HG03095 (cell line): ENCODE measurements around the gene RTEL1.
"Not testable (repeated sequence)": the region's sequence is repeated elsewhere in the genome, so short reads cannot be mapped to it uniquely, and the experiment has no call there.

ENCODE experiments used
- ATAC-seq: cut with Tn5 transposase; IDR thresholded peaks from one replicate; pipeline ENCODE4 v1.9.1; 2021; ENCODE audit warnings: moderate library complexity; ENCODE audit not compliant: unreplicated experiment

The RTEL1 gene

DNA sequence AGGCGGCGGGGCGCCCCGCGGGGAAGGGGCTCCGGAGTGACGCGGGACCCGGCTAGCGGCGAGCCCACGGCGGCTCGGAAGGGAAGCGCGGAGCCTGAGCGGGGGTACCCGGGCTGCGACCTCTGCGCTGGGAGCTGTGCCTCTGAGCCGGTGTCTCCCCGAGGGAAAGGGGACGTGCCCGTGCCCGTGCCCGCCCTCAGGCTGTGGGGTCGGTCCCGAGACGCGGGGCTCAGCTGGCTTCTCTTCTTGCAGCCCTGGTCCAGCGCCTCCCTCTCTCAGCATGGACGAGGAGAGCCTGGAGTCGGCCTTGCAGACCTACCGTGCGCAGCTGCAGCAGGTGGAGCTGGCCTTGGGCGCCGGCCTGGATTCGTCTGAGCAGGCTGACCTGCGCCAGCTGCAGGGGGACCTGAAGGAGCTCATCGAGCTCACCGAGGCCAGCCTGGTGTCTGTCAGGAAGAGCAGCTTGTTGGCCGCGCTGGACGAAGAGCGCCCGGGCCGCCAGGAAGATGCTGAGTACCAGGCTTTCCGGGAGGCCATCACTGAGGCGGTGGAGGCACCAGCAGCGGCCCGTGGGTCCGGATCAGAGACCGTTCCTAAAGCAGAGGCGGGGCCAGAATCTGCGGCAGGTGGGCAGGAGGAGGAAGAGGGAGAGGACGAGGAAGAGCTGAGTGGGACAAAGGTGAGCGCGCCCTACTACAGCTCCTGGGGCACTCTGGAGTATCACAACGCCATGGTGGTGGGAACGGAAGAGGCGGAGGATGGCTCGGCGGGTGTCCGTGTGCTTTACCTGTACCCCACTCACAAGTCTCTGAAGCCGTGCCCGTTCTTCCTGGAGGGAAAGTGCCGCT lies 50.4 kb downstream of the RTEL1 start:
- peak; percentile 19 for ATAC-seq

DNA sequence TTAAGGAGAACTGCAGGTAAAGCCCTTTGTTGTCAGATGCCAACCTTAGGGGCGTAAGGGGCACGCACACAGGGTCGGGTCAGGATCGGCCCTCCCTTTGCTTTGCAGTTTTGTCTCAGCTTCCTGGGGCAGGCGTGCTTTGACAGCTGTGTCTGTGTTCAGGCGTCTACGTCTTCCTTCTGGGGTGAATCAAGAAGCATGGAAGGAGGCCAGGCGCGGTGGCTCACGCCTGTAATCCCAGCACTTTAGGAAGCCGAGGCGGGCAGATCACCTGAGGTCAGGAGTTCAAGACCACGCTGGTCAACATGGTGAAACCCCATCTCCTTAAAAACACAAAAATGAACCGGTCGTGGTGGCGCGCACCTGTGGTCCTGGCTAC lies 51.0 kb downstream of the RTEL1 start:
- ATAC-seq = no peak

DNA sequence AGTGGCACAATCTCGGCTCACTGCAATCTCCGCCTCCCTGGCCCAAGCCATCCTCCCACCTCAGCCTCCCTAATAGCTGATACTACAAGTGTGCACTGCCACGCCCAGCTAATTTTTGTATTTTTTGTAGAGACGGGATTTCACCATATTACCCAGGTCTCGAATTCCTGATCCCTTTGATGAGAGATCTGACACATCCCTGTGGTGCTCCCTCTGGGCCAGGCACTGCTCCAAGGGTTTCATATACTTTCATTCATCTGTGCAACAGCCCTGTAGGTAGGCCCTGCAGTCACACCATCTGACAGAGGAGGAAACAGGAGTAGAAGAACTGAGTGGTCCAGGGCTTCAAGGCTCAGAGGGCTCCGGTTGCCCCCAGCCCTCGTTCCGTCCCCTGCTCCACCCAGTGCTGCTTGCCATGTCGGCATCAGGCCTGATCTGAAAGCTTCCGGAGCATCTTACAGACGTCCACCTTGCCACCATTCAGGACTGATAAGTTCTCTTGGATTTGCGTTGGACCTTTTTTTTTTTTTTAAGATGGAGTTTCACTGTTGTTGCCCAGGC lies 53.1 kb downstream of the RTEL1 start:
- ATAC-seq = no peak

DNA sequence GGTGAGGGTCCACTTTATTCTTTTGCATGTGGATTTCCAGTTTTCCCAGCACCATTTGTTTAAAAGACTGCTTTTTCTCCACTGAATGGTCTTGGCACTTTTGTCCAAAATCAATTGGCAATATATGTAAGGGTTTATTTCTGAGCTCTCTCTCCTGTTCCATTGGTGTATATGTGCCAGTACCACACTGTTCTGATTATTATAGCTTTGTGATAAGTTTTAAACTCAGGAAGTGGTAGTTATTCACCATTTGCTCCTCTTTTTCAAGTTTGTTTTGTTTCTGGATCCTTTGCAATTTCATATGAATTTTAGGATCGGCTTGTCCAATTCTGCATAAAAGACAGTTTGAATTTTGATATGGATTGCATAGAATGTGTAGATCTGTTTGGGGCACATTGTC lies 54.1 kb downstream of the RTEL1 start:
- ATAC-seq = no peak

DNA sequence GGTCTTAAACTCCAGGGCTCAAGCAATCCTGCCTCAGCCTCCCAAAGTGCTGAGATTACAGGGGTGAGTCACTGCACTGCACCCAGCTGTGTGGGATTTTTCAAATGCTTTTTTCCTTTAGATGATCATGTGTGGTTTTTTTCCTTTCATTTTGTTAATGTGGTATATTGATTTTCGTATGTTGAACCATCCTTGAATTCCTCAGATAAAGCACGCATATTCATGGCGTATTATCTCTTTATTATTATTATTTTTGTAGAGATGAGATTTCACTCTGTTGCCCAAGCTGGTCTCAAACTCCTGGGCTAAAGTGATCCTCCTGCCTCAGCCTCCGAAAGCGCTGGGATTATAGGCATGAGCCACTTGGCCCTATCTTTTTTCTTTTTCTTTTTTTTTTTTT lies 56.7 kb downstream of the RTEL1 start:
- no peak for ATAC-seq

DNA sequence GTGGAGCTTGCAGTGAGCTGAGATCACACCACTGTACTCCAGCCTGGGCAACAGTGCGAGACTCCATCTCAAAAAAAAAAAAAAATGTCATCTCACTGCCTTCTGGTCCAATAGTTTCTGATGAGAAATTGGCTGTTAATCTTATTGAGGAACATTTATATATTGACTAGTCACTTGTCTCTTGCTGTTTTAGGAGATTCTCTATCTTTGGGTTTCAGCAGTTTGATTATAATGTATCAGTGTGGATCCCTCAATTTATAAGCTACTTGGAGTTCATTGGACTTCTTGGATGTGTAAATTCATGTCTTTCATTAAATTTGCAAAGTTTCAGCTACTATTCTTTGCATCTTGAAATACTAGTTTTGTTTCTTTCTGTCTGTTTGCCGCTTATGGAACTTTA lies 60.9 kb downstream of the RTEL1 start:
- no peak for ATAC-seq

DNA sequence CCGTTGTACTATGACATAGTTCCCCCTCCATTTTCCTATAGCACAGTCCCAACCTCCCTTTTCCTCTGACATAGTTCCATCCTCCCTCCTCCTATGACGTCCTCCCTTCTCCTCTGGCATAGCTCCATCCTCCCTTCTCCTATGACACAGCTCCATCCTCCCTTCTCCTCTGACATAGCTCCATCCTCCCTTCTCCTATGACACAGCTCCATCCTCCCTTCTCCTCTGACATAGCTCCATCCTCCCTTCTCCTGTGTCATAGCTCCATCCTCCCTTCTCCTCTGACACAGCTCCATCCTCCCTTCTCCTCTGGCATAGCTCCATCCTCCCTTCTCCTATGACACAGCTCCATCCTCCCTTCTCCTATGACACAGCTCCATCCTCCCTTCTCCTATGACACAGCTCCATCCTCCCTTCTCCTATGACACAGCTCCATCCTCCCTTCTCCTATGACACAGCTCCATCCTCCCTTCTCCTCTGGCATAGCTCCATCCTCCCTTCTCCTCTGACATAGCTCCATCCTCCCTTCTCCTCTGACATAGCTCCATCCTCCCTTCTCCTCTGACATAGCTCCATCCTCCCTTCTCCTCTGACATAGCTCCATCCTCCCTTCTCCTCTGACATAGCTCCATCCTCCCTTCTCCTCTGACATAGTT lies 65.0 kb downstream of the RTEL1 start:
- ATAC-seq = not testable (repeated sequence)

DNA sequence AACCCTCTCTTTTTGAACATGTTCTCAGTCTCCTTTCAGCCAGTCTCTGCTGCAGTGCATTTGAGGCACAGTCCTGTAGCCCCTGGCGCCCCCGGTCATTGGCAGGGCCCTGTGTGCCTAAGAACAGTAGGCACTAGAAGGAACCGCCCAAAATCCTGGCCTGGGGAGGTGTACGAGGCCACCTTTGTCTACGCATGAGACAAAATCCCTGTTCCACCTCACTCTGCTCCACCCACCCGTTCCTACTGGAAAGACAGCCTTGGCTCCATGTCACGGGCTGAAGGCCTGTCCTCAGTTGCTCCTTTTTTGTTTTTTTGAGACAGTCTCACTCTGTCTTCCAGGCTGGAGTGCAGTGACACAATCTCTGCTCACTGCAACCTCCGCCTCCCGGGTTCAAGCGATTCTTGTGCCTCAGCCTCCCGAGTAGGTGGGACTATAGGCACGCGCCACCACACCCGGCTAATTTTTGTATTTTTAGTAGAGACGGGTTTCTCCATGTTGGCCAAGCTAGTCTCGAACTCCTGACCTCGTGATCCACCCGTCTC lies 72.1 kb downstream of the RTEL1 start:
- ATAC-seq = not testable (repeated sequence)

DNA sequence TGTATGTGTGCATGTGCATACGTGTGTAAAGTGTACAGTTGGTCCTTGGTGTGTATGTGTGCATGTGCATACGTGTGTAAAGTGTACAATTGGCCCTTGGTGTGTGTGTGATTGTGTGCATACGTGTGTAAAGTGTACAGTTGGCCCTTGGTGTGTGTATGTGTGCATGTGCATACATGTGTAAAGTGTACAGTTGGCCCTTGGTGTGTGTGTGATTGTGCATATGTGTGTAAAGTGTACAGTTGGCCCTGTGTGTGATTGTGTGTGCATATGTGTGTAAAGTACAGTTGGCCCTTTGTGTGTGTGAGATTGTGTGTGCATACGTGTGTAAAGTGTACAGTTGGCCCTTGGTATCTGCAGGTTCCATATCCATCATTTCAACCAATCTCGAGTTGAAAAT lies 73.3 kb downstream of the RTEL1 start:
- ATAC-seq = no peak

DNA sequence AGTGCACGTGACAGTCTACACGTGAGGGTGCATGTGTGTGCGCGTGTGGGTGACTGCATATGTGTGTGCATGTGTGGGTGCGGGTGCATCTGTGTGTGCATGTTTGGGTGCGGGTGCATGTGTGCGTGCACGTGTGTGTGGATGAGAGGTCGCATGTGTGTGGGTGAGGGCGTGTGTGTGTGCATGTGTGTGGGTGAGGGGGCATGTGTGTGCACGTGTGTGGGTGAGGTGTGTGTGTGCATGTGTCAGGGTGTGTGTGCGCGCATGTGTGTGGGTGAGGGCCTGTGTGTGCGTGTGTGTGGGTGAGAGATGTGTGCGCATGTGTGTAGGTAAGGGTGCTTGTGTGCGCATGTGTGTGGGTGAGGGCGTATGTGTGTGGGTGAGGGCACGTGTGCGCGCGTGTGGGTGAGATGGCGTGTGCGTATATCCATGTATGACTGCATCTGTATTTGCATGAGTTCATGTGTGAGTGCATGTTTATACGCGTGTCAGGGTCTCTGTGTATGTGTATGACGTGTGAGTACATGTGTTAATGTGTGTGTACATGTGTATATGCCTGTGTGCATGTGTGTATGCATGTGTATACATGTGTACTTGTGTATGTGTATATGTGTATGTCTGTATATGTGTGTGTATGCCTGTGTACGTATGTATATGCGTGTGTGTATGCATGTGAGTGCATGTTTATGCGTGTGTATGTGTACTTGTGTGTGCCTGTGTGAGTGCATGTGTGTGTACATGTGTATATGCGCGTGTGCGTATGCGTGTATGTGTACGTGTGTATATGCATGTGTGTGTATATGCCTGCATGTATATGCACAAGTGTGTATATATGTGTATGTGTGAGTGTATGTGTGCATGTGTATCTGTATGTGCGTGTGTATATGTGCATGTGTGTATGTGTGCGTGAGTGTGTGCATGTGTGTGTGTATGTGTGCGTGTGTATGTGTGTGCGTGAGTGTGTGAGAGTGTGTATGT lies 74.3 kb downstream of the RTEL1 start:
- ATAC-seq = no peak

DNA sequence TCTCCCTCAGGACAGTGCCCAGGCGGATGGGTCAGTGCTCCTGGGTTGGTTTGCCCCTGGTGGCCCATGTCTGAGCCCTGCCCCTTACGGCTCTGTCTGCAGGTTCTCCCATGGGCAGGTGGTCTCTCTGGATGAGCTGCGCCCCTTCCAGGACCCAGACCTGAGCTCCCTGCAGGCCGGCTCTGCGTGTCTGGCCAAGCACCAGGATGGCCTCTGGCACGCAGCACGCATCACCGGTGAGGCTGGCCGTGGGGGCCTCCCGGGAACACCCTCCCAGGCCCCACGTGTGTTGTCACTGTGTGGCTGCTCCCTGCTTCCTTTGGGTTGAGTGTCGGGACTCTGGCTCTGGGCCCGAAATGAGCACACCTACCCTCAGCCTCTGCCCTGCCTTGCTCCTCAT lies 75.0 kb downstream of the RTEL1 start:
- no peak for ATAC-seq

DNA sequence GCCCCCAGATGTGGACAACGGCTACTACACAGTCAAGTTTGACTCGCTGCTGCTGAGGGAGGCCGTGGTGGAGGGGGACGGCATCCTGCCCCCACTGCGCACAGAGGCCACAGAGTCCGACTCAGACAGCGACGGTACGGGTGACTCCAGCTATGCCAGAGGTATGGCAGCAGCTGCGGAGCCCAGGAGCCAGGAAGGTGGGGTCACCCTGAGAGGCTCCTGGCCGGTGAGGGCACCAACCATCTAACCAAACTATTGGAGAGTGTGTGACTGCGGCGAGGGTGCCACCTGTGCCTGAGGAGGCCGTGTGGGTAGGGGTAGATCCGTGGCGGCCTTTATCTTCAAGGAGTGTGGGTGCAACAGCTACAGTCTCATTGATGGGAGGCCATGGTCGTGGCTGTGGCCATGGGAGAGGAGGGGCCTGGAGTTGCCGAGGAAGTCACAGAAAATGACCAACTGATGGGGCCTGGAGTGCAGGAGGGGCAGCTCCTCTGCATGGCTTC lies 75.5 kb downstream of the RTEL1 start:
- ATAC-seq = no peak

DNA sequence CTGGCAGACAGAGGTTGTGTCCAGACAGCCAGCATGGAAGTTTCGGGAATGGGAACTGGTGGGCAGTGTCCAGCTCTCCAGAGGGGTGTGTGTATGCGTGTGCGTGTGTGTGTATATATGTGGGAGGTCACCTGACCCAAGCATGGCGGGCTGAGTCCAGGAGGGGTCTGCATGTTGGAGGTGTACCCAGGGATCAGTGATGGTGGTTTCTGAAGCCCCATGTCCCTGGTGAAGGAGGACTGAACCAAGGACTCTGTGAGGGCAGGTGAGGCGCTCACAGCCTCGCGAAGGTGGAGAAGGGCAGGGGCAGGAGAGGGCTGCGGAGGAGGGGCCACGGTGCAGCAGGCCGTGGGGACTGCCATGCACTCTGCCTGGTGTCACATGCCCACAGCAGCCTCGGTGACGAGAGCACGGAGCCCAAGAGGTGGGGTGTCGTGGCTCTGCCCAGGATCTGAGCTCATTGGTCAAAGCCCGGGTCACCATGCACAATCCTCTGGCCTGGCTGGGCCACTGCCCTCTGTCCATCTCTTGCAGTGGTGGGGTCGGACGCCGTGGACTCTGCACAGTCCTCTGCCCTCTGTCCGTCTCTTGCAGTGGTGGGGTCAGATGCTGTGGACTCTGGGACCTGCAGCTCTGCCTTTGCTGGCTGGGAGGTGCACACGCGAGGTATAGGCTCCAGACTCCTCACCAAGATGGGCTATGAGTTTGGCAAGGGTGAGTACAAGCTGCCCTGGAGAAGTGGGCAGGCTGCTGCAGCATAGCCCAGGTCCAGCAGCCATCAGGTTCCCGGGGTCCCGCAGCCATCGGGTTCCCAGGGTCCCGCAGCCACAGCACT lies 76.2 kb downstream of the RTEL1 start:
- no peak for ATAC-seq

DNA sequence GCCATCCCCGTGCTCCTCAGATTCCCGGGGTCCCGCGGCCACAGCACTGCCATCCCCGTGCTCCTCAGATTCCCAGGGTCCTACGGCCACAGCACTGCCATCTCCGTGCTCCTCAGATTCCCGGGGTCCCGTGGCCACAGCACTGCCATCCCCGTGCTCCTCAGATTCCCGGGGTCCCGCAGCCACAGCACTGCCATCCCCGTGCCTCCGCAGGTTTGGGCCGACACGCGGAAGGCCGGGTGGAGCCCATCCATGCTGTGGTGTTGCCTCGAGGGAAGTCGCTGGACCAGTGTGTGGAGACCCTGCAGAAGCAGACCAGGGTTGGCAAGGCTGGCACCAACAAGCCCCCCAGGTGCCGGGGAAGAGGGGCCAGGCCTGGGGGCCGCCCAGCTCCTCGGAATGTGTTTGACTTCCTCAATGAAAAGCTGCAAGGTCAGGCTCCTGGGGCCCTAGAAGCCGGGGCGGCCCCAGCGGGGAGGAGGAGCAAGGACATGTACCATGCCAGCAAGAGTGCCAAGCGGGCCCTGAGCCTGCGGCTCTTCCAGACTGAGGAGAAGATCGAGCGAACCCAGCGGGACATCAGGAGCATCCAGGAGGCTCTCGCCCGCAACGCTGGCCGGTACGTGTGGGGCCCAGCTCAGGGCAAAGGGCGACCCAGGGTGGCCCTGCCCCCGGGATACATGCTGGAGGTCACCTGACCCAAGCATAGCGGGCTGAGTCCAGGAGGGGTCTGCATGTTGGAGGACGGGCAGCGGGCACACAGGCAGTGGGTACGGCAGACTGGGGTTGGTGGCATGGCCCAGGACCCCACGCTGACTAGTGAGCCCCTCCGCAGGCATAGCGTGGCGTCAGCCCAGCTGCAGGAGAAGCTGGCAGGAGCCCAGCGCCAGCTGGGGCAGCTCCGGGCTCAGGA lies 77.1 kb downstream of the RTEL1 start:
- ATAC-seq = no peak

DNA sequence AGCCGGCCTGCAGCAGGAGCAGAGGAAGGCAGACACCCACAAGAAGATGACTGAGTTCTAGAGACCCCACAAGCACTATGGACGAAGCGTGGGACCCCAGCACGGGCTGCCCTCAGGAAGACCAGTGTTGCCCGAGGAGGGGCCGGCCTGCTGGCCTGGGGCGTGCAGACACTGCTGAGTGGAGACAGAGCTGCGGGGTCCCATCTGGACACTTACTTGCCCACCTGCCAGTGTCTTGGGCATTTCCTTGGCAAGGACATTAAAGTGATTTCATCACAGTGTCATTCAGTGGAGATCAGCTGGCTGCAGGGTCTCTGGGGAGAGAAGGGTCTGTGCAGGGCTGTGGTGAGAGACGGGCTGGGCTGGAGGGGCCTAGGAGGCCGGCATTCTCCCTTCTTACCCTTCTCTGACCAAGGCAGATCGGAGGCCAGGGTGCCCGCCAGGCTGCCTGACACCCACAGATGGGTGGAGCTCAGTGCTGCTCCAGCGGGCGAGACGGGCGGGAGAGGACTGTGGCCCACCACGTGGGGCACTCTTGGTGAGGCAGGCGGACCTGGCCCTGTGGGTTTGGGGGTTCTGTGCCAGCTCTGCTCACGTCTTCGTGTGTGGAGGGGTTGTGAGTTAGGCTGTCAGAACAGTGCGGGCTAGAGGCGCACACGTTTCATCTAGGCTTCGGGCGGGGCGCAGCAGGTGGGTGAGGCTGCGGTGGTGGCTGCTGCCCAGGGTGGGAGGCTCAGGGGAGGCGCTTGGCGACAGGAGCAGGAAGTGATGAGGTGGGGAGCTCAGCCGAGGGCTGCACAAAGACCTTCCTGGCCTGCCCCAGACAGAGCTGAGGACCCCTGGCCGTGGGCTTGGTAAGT lies 78.0 kb downstream of the RTEL1 start, which contains the start of gene LIME1:
Gene LIME1 (plus strand): TSS at position 806 of the 860 bp plus-strand sequence. CDS start 886 bp downstream, outside the sequence.
- no peak for ATAC-seq

DNA sequence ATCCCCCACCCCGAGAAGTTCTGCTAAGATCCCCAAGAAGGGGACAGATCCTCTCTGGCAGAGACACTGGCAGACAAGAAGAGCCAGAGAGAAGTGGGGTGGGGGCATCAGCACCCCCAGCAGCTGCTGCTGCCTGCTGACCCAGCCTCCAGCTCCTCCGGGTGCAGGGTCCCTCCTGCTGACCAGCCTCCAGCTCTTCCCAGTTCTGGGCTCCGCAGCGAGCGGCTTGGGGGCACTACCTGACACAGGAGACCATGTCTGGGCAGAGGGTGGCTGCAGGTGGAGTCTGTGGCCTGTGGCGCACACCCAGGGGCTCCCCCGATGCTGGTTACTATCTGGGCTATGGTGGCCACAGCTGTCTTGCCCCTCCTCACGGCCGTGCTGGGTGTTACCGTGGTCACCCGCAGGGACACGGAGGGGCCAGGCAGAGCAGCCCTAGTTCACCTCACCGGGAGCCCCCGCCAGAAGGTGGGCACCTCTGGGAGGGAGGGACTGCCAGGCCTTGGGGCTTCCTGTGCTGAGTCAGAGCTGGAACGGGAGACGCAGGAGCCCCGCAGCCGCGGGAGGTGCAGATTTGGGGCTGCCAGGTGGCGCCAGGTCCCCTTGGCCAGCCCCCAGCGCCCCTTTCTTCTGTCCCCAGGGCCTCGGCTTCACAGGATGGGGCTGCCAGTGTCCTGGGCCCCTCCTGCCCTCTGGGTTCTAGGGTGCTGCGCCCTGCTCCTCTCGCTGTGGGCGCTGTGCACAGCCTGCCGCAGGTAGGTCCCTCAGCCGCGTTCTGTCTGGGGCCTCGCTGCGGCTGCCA lies 79.0 kb downstream of the RTEL1 start:
- ATAC-seq = no peak

DNA sequence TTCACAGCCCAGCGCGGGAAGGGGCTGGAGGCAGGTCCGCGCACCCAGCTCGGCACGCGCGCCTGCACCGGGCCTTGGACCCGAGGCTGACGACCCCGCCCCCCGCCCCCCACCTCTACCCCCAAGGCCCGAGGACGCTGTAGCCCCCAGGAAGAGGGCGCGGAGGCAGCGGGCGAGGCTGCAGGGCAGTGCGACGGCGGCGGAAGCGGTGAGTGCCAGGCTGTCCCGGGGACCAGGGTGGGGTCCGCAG lies 79.5 kb downstream of the RTEL1 start:
- ATAC-seq = no peak
